ENCODE data around the gene ZNF892.

Gene ZNF892

DNA sequence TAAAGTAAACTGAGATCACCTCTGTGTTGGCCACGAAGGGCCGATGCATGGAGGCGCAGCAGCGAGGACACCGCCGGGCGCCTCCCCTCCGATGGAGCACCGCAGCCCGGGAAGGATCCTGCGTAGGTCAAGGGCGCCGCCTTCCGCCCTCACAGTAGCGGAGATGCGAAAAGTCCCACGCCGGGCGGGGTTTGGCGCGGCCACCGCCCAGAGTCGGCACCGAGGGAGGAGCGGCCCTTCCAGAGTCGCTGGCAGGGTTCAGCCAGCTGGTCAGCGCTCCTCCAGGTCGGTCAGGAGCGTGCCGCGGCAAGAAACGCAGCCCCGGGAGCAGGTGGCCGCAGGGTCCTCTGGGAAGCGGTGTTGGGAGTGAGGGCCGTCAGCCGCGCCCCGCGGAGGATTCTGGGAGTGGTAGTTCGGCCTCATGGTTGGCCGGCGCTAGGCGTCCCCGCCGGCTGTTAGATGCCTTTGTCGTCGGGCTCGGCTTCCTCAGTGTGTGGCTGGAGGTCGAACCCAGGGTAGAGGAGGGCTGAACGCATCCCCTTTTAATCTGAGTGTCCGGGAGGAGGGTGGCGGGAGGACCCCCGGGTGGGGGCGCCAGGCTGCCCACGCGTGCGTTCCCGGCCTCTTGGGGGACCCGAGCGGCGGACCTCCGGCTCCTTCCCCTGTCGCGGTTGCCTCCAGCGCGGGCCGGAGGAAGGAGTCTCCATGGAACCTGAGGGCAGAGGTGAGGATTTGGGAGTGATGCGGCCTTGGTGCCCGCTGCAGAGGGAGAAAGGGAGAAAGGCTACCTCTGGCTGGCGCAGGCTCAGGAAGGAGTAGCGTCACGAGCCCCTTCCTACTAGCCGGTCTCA is at the start of gene ZNF892:
TSS of gene ZNF892 (plus strand) at position 411 of the 851 bp plus-strand sequence. CDS start at position 706, 295 bp downstream.
- peak; percentile 79 for DNase-seq

DNA sequence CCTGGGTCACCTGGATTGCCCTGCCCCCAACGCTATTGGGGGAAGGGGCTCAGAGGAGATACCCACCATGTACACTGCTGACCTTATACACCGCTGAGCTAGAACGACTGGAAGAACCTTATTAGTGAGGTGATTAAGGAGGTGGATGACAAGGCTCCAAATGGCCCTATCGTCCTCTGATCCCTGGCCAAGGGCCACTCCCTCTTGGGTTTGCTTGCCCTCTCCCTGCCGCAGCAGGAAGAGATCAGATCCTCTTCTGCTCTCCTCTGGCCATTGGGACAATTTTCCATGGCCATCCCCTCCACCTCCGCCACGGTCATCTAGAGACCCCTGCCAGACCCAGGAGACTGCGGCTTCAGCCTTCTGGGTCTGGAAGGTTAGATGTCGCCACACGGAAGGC is 48.9 kb upstream of the ZNF892 start:
- no peak for DNase-seq

DNA sequence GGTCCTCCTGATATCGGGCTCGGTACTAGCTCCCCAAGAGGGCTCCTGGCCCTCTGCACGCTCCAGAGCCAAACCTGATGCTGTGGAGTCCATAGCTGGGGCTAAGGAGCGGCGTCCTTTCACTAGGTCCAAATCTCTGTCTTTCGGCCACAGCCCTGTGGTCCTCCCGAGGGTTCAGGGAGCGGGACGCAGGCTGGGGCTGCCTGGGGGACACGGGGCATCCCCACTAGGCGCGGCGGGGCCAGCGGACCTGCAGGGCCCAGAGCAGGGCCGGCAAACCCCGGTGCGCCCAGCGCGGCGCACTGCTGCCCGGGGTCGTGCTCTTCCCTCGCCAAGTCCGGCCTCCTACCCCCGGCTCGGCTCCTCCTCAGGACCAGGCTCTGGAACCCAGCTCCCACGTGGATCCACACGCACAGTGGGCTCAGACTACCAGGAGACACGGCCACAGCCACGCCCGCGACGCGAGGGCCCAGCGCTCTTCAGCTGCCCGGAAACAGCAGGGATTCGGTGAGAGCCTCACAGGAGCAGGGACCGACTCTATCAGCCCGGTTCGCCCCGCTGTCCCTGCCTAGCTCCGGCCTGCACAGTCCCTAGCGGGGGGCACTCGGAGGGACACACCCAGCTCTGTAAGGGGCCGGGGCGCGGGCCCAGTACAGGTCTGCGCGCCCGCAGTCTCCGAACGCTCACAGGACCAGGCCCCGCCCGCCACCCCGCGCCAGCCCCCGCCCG is 48.3 kb upstream of the ZNF892 start:
- DNase-seq: peak; percentile 26

DNA sequence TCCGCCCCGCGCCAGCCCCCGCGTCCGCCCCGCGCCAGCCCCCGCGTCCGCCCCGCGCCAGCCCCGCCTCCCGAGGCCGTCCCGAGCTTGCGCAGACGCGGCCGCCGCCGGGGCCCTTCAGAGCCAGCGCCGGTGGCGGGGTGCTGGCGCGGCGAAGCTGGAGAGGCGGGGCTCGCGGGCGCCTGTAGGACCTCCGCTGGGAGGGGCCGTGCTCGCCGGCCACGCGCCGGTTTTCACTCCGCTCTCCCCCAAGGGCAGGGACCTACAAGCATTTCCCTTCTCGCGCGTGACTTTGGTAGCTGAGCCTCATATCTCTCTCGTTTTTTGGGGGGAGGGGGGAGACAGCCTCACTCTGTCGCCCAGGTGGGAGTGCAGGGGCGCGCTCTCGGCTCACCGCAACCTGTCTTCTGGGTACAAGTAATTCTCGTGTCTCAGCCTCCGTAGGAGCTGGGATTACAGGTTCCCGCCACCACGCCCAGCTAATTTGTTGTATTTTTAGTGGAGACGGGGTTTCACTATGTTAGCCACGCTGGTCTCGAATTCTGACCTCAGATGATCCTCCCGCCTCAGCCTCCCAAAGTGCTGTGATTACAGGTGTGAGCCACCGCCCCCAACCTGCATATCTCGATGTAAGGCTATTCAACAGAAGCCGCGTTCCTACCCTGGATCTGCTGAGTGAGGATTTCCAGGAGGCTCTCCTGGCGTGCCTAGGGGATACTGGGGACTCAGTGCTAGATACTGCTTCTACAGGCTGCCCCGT is 47.5 kb upstream of the ZNF892 start, which contains the start of gene ZNF514:
TSS of gene ZNF514 (minus strand) at position 159 of the 760 bp plus-strand sequence. CDS start 6,595 bp downstream, outside the sequence.
- peak; percentile 66 for DNase-seq

DNA sequence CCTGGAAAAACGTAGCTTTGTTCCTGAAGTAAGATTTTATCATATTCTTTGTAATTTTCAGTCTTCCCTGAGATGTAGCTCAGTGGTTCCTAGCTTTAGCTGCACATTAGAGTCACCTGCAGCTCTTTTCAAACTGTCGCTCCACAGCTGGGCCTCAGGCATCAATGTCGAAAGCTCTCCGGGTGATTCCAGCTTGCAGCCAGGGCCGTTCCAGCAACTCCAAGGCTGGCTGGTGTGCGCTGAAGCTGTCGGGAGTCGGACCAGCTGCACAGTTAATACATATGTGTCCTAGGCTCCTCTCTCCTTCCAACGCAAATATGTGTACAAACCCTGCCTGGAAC is 42.3 kb upstream of the ZNF892 start:
- DNase-seq: no peak

DNA sequence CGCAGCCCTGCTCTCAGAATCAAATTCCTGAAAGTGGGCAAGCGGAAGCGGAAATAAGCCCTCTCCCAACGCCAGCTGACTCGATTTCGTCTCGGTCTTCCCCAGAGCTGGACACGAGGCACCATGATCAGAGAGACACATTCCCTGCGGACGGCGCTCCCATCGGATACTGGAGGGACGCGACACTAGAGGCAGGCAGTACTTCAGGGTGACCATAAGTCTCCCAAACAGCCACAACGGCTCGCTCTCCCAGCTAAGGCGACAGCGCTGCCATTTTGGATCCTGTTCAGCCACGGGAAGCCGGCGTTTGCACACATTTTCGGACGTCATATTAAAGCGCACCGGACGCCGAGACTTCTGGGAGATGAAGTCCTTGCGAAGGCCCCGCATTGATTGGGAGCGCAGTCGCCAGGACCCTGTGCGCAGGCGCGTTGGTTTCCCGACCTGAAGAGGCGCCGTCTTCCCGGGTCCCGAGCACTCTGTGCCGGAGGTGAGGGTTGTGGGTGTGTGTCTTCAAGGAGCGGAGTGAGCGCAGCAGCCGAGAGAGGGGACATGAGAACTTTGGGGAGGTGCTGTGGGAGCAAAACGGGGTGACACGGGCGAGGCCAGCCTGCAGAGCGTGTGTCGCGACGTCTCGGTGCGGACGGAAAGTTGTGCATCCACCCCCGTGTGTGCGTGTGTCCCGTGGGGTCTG is 41.8 kb upstream of the ZNF892 start, which contains the start of gene ZNF2:
TSS of gene ZNF2 (plus strand) at position 439 of the 694 bp plus-strand sequence. CDS start 10,418 bp downstream, outside the sequence.
- DNase-seq: peak; percentile 99

DNA sequence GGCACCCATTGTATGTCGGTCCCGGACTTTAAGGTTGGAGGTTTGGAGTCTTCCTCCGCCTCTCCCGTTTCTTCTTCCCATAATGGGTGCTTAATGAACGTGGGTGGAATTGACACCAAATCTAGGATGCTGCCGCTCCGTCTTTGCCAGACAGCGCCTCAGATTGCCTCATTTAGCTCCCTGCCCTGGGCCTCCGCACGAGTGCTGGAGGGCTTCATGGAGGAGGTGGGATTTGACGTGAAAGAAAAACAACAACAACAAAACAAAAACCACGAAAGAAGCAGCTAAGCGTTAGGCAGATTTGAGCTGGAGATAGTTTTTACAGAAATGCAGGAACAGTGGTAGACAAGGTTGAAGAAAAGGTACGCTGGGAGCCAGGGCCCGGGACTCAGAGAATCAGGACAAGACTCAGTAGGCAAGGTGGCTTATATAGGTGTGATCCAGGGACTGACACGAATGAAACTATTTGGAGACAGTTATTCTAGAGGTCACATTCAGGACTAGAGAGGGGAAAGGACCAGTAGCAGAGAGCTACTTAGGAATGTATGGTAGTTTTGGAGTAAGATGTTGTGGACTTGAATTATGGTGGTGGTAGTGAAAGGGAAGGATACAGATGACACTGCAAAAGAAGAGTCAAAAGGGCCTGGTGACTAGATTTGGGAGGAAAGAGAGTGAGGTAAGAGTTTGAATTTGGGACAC is 41.1 kb upstream of the ZNF892 start:
- no peak for DNase-seq

DNA sequence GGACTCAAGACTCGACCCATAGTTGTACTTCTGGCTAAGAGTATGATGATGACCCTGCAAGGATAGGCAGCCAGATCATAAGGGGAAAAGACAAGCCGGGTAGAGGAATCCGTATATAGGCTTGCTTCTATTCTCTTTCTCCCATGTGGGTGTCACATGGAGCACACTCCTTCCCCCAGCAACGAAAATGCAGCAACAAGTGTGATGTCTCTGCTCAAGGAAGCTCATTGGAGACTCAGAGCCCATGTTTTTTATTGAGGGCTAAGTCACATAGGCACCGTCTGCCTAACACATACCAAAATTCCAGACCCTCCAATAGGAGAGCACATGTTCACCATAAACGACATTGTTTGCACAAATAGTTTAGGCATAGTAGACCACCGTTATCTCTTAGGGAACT is 35.4 kb upstream of the ZNF892 start:
- DNase-seq: no peak

DNA sequence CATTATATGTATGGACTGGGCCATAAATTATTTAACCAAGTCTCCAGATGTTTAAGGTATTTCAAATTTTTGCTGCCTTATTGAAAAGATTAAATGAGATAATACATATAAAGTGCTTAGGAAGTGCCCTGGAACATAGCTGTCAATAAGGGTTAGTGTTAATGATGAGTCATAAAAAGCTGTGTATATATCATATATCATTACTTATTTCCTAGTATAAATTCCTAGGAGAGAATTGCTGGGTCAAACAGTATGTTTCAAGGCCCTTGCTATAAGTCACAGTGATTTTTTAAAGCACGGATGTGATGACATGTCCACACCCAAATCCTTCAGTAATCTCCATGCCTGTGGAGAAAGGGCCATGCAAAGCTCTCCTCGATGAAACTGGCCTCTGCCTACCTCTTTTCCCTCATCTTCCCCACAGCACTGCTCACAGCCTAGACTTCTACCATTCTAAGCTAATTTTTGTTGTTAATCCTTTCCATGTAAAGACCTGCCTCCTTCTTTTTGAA is 33.2 kb upstream of the ZNF892 start:
- no peak for DNase-seq

DNA sequence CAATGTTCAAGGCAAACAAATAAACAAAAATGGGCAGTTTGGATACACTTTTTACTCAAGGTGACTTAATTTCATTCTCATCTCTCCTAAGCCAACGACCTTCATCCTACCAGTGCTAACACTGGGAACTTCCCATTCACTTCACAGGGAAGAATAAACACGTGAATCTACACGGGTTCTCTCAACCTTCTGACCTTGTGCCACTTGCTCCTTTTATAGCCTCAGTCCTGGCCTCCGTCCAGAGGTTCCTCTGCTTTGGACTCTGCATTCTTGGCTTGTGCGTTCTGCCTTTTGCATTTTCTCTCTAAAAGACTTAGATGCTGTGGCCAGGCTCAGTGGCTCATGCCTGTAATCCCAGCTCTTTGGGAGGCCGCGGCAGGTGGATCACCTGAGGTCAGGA is 27.9 kb upstream of the ZNF892 start:
- no peak for DNase-seq

DNA sequence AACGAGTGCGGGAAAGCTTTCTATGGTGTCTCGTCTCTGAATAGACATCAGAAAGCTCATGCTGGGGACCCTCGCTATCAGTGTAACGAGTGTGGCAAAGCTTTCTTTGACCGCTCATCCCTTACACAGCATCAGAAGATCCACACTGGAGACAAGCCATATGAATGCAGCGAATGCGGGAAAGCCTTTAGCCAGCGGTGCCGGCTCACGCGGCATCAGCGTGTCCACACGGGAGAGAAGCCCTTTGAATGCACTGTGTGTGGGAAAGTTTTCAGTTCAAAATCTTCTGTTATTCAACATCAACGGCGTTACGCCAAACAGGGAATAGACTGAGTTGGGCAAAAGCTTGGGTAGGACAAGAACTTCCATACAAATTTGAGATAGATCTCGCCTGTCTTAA is 25.5 kb upstream of the ZNF892 start:
- no peak for DNase-seq

DNA sequence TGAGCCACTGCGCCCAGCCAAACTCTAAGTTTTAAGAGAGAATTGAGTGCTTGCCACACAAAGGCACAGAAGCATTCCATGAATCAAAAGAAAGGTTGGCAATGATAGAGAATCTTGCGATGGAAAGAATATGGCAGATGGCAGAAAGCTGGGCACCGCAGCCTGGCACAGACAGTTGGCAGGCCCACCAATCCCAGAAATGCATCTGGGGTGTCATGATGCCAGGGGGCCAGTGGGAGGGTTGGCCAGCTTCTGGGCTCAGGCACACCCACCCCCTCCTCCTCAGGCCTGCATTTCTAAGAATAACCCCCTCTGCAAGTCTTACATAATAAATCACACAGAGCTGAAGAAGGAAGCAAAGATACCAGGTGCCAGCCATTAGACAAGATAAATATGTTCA is 22.1 kb upstream of the ZNF892 start:
- no peak for DNase-seq

DNA sequence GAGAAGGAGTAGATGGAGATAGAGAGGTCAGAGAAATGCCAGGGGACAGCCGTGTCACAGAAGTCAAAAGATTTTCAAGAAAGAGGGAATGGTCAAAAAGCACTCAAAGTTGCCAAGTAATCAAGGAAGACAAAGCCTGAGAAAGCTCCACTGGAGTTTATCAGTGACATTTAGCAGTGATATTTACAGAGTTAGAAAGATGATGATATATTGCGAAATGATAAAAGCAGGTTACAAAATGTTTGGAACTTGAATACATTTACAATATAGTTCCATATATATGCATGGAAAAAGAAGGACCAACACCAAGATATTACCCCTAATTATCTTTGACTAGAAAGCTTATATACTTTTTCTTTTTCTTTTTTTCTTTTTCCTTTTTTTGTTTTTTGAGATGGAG is 21.3 kb upstream of the ZNF892 start:
- no peak for DNase-seq

DNA sequence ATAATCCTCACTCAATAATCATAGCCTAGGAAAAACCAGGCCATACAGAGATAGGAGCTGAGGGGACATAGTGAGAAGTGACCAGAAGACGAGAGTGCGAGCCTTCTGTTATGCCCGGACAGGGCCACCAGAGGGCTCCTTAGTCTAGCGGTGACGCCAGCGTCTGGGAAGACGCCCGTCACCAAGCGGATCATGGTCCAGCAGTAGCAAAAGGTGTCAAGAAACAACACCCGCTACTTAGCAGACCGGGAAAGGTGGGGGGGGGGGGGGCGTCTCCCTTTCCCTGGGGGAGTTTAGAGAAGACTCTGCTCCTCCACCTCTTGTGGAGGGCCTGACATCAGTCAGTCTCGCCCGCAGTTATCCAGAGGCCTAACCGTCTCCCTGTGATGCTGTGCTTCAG is 14.4 kb upstream of the ZNF892 start:
- DNase-seq: peak; percentile 20

DNA sequence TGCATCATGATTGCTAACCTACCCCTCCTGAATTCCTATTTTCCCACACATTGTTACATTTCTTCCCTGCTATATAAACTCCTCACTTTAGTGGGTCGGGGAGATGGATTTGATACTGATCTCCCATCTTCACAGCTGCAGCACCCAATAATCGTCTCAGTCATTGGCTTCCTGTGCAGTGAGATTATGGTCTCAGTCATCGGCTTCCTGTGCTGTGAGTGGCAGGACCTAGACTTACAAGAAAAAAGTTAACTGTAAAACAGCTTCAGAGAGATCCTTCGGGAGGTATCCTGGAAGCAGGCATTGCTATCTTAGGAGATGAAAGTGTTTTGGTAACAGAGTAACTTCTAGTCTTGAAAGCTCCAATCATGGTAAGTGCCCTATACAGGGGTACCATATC is 3.4 kb upstream of the ZNF892 start:
- DNase-seq: no peak

DNA sequence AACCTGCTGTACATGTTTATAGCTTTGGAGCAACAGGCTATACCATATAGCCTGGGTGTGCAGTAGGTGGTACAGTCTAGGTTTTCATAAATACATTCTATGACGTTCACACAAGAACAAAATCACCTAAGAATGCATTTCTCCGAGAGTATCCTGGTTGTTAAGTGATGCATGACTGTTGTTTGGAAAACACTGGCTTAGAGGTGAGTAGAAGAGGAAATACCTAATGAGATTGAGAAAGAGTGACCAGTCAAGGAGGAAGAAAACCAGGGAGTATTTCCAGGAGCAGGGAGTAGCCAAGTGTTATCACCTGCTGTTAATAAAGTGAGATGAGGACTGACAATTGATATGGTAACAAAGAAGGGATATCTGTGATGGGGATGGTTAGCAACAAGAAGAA is 2.9 kb upstream of the ZNF892 start:
- DNase-seq: no peak

DNA sequence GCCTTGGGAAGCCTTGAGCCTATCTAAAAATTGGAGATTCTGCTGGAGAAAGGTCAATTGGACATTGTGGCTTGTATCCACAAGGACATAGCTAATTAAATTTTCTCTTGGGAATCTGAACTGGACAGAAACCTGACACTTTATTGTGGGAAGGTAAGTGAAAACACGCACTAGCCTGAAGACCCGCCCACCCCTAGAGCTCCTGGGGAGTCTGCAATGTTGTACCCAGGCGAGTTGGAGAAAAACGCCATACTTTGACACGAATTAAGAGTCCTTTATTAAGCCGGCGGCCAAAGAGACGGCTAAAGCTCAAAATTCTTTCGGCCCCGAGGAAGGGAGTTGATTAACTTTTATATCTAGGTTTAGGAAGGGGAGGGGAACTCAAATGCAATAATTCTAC is 1.2 kb upstream of the ZNF892 start:
- DNase-seq: no peak

DNA sequence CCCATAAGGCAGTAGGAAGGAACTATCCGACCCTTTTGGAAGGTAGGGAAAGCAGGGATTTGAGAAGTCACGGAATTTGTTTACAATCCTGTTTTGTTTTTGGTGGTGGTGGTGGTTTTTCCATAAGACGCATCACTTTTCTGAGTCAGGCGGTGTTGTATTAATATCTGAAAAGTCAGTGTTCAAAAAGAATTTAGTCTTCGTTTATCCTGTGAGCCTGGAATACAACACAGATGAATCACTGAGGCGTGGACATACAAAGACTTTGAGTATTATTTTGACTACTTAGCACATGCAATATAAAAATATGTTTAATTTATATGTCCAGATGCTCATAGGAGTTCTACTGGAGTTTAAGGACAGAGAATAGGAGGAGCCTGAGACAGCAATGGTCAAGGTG is 785 bp downstream of the ZNF892 start:
- no peak for DNase-seq

DNA sequence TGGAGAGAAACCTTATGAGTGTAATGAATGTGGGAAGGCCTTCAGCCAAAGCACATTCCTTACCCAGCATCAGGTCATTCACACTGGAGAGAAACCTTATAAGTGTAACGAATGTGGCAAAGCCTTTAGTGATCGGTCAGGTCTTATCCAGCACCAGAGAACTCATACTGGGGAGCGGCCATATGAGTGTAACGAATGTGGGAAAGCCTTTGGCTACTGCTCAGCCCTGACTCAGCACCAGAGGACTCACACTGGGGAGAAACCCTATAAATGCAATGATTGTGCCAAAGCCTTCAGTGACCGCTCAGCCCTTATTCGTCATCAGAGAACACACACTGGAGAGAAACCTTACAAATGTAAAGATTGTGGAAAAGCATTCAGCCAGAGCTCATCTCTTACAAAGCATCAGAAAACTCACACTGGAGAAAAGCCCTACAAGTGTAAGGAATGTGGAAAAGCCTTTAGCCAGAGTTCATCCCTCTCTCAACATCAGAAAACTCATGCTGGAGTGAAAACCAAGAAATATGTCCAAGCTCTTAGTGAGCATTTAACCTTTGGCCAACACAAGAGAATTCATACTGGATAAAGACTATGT is 7.8 kb downstream of the ZNF892 start:
- no peak for DNase-seq

DNA sequence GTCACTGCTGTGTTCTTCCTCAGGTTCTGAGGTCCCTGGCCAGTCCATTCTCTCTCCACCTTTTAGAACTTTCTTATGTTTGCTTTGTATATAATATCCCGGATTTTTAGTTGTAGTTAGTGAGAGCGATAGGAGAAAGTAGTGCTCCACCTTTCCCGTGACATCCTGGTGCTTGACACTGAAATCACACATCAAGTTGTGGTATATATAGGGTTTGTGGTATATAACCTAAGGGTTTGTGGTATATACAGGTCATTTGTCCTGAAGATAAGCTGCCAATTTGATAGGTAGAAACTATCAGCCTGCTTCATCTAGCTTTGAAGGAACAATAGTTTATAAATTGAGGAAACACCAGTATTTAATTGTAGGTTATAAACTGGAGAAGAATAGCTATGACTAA is 13.1 kb downstream of the ZNF892 start:
- no peak for DNase-seq

DNA sequence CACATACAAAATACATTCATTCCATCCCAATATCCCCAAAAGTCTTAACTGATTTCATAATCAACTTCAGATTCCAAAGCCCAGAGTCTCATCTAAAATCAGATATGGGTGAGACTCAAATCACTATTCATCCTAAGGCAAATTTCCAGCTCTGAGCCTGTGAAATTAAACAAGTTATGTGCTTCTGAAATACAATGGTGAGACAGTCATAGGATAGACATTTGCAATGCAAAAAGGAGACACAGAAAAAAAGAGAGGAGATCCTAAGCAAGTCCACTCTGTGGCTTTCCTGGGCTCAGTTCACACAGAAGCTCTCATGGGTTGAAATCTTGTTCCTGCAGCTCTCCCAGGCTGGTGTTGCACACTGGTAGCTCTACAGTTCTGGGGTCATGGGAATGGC is 18.3 kb downstream of the ZNF892 start:
- no peak for DNase-seq
